ENCODE results near the gene BRF1. TPM values are rescaled to one million over a fixed set of nuclear protein-coding genes. Genes with fewer than 3 reads are reported as not detected.

BRF1 gene
- total and polyA plus RNA-seq, 2 donors from 2014 or later, result 19.3 to 34.1 TPM

- no peaks in the 10 kb centered on the region for H3K27me3 ChIP-seq (ENCODE audit: control insufficient read depth, insufficient read depth, low read length)
- intact Hi-C loops (cut with DNase I), result no loop called here
- no peaks in the 10 kb centered on the region for H3K9me3 ChIP-seq (ENCODE audit: control insufficient read depth in 2 of 3, insufficient read depth in 1 of 3, low read length in 3 of 3)
- H3K27ac ChIP-seq (ENCODE audit: low read depth in 2 of 2, low read length in 2 of 2), result no peak overlapping the region
- DNase-seq, result peak in 1 of 5 donors; percentile 30
- TF ChIP-seq, protein P1, sequence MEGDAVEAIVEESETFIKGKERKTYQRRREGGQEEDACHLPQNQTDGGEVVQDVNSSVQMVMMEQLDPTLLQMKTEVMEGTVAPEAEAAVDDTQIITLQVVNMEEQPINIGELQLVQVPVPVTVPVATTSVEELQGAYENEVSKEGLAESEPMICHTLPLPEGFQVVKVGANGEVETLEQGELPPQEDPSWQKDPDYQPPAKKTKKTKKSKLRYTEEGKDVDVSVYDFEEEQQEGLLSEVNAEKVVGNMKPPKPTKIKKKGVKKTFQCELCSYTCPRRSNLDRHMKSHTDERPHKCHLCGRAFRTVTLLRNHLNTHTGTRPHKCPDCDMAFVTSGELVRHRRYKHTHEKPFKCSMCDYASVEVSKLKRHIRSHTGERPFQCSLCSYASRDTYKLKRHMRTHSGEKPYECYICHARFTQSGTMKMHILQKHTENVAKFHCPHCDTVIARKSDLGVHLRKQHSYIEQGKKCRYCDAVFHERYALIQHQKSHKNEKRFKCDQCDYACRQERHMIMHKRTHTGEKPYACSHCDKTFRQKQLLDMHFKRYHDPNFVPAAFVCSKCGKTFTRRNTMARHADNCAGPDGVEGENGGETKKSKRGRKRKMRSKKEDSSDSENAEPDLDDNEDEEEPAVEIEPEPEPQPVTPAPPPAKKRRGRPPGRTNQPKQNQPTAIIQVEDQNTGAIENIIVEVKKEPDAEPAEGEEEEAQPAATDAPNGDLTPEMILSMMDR (IDR thresholded peaks at IDR 0.05; ENCODE audit: borderline replicate concordance, extremely low read depth, insufficient read depth), result no peak
- no peak overlapping the region for H3K9ac ChIP-seq (ENCODE audit: low read length in 3 of 3)
- peaks cover 0 to 20% (median 6%) of the 10 kb centered on the region in 3 donors for H3K4me1 ChIP-seq (ENCODE audit: control insufficient read depth in 2 of 3, insufficient read depth in 2 of 3, low read depth in 1 of 3, low read length in 3 of 3)
- H3K36me3 ChIP-seq (ENCODE audit: control insufficient read depth in 2 of 3, insufficient read depth in 3 of 3, low read length in 3 of 3), result no peaks in the 10 kb centered on the region
- no peak for FAIRE-seq
- no peak overlapping the region for H3K4me3 ChIP-seq (ENCODE audit: low read length in 3 of 3)
These were observed 16.2 kb upstream of the BRF1 start for GRCh38 chr14:105316968-105317510.

- FAIRE-seq (no peak), DNase-seq (no peak)
- H3K9me3 ChIP-seq (ENCODE audit: control insufficient read depth in 2 of 3, insufficient read depth in 1 of 3, low read length in 3 of 3), result no peaks in the 10 kb centered on the region
- intact Hi-C loops (cut with DNase I), result no loop called here
- no peak overlapping the region for H3K4me3 ChIP-seq (ENCODE audit: low read length in 3 of 3)
- H3K4me1 ChIP-seq (ENCODE audit: control insufficient read depth in 2 of 3, insufficient read depth in 2 of 3, low read depth in 1 of 3, low read length in 3 of 3), result peaks cover 0 to 20% (median 6%) of the 10 kb centered on the region in 3 donors
- no peaks in the 10 kb centered on the region for H3K27me3 ChIP-seq (ENCODE audit: control insufficient read depth, insufficient read depth, low read length)
- no peak overlapping the region for H3K27ac ChIP-seq (ENCODE audit: low read depth in 2 of 2, low read length in 2 of 2)
- no peaks in the 10 kb centered on the region for H3K36me3 ChIP-seq (ENCODE audit: control insufficient read depth in 2 of 3, insufficient read depth in 3 of 3, low read length in 3 of 3)
- TF ChIP-seq, protein P1 (IDR thresholded peaks at IDR 0.05; ENCODE audit: borderline replicate concordance, extremely low read depth, insufficient read depth), result no peak
- H3K9ac ChIP-seq (ENCODE audit: low read length in 3 of 3), result no peak overlapping the region
These were observed 15.8 kb upstream of the BRF1 start for GRCh38 chr14:105316577-105316941.

DNA sequence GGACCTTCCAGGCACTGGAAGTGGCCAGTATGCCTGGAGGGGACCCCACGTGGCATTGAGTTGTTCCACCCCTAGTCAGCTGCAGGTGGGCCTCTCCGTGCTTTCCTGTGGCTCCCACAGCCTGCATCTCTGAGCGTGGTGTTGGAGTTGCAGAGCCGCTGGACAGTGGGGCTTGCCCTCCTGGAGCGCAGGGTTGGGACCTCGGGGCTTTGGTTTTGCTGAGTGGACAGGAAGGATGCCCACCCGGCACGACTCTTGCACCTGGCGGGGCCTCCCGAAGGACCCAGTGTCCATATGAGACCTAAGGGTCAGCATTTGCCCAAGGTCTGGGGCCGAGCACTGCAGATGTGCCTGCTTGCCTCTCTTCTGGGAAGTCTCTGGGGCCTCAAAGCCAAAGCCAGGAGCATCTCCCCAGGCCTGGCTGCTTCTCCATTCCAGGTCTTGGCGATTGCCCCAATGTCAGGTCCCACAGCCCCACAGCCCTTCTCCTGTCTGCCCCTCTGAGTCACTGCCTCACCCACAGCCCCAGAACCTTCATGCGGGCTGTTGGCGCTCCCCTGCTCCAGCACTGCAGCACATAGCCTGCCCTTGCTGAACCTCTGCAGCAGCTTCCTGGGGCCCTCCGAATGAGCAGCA is 15.3 kb upstream of the BRF1 start:
- peak overlapping the region; percentile 44 to 72 (median 72) for H3K4me3 ChIP-seq (ENCODE audit: low read length in 3 of 3)
- H3K4me1 ChIP-seq (ENCODE audit: control insufficient read depth in 2 of 3, insufficient read depth in 2 of 3, low read depth in 1 of 3, low read length in 3 of 3), result peaks cover 0 to 20% (median 6%) of the 10 kb centered on the region in 3 donors
- no peaks in the 10 kb centered on the region for H3K36me3 ChIP-seq (ENCODE audit: control insufficient read depth in 2 of 3, insufficient read depth in 3 of 3, low read length in 3 of 3)
- no peaks in the 10 kb centered on the region for H3K9me3 ChIP-seq (ENCODE audit: control insufficient read depth in 2 of 3, insufficient read depth in 1 of 3, low read length in 3 of 3)
- intact Hi-C loops (cut with DNase I), result no loop called here
- no peak overlapping the region for H3K27ac ChIP-seq (ENCODE audit: low read depth in 2 of 2, low read length in 2 of 2)
- H3K9ac ChIP-seq (ENCODE audit: low read length in 3 of 3), result peak overlapping the region in 2 of 3 donors; percentile 45 to 46
- FAIRE-seq (no peak), DNase-seq (peak in 2 of 5 donors; percentile 55 to 78)
- no peaks in the 10 kb centered on the region for H3K27me3 ChIP-seq (ENCODE audit: control insufficient read depth, insufficient read depth, low read length)
- TF ChIP-seq, protein P1 (IDR thresholded peaks at IDR 0.05; ENCODE audit: borderline replicate concordance, extremely low read depth, insufficient read depth), result no peak

Data from kidney (tissue), 14 donors.